ENCODE measurements around the gene MYADM.

The MYADM gene

DNA sequence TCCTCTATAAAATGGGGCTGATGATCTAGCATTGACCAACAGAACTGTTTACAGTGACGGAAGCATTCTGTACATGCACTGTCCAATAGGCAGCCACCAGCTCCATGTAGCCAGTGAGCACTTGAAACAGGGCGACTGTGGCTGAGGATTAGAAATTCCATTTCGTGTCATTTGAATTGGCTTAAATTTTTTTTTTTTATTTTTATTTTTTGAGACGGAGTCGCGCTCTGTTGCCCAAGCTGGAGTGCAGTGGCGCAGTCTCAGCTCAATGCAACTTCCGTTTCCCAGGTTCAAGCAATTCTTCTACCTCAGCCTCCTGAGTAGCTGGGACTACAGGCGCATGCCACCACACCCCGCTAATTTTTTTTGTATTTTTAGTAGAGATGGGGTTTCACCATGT lies 17.4 kb downstream of the MYADM start:
- no peak for DNase-seq (ENCODE audit: low spot score)

DNA sequence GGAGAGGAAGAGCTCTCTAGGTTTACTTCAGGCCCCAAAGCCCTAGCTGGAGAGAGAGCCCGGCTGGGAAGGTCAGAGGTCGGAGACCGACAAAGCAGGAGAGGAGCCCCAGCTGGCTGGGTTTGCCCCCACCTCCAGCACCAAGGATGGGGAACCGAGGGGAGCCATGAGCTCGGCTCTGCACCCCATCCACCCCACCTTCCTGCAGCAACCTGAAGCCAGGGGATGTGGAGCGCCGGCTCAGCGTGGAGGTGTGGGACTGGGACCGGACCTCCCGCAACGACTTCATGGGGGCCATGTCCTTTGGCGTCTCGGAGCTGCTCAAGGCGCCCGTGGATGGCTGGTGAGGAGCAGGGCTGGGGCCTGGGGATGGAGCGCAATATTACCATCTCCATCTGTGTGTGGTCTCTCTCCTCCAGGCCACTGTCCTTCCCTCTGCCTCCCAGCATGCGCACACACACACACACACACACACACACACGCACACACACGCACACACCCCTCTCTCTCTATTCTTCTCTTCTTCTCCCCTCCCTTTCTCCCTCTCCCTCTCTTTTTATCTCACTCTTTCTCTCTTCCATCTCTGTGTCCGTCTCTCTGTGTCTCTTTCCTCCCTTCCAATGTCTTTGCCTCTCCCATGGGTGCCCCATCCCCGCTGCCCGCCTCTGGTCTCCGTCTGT lies 24.8 kb downstream of the MYADM start:
- no peak for DNase-seq (ENCODE audit: low spot score)

DNA sequence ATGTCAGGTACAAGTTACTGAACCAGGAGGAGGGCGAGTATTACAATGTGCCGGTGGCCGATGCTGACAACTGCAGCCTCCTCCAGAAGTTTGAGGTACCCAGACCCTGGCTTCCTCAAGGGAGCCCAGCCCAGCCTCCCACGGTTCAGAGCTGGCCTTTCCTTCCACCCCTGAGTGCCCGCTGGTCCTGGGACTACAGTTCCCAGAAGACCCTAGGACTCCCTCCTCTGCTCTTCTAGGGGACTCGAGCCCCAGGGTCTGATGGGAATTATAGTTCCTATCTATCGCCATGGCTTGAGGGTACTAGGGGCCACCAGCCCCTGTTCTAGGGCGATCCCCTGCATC lies 25.3 kb downstream of the MYADM start:
- DNase-seq (ENCODE audit: low spot score), result no peak

DNA sequence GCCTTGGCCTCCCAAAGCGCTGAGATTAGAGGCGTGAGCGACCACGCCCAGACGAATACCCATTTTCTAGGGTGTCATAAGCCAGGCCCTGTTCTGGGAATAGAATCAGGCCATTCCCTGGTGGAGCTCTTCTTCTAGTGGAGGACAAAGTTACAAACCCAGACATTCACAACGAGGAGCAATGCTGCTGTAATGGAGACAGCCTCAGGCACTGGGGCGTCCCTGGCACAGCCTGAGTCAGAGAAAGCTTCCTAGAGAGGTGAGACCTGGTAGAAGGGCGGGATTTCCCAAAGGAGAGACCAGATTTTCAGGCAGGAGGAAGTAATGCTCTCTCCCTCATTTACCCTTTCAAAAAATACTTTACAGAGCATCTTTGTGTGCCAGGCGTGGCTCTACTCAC lies 27.0 kb downstream of the MYADM start:
- DNase-seq (ENCODE audit: low spot score), result no peak

DNA sequence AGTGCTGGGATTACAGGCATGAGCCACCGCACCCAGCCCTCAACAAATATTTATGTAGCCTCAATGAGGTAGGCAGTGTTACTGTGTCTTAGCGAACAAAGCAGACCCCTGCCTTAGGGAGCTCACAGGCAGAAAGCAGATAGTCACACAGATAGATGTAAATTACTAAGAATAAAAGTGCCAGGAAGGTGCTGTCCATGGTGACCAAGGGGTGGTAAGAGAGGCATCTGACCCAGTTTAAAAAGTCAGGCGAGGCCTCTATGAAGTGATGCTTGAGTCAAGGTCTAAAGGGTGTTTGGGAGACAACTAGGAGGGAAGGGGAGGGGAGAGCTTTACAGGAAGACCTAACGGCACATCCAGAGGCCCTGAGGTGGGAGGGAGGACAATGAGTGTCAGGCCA lies 29.0 kb downstream of the MYADM start:
- no peak for DNase-seq (ENCODE audit: low spot score)

DNA sequence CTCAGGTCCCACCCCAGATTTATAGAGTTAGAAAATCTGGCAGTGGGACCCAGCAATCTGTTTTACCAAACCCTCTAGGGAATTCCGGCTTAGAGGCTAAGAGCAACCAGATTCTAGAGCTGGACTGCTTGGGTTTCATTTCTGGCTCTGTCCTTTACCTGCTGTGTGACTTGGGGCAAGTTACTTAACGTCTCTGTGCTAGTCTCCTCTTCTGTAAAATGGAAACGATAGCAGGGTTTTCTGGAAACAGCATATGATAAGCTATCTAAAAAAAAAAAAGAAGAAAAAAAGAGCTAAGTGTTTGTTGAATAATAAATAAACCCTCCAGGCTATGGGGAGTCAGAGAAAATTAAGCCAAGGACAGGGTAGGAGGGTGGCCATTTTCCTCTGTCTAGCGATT lies 29.8 kb downstream of the MYADM start:
- no peak for DNase-seq (ENCODE audit: low spot score)

DNA sequence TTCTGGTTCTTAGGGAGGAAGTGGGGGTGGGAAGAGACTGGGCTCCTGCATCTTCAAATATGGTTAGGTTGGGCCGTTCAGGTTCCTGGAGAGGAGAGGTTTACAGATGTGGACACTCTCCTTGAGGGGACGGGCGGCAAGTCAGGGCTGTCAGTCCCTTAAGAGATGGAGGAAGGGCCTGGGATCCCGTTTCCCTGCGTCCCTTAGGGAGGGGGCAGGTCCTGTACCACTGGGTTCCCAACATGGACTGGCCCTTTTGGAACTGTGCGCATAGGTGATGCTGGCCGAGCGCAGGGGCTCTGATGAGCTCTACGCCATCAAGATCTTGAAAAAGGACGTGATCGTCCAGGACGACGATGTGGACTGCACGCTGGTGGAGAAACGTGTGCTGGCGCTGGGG lies 30.5 kb downstream of the MYADM start:
- DNase-seq (ENCODE audit: low spot score), result no peak

DNA sequence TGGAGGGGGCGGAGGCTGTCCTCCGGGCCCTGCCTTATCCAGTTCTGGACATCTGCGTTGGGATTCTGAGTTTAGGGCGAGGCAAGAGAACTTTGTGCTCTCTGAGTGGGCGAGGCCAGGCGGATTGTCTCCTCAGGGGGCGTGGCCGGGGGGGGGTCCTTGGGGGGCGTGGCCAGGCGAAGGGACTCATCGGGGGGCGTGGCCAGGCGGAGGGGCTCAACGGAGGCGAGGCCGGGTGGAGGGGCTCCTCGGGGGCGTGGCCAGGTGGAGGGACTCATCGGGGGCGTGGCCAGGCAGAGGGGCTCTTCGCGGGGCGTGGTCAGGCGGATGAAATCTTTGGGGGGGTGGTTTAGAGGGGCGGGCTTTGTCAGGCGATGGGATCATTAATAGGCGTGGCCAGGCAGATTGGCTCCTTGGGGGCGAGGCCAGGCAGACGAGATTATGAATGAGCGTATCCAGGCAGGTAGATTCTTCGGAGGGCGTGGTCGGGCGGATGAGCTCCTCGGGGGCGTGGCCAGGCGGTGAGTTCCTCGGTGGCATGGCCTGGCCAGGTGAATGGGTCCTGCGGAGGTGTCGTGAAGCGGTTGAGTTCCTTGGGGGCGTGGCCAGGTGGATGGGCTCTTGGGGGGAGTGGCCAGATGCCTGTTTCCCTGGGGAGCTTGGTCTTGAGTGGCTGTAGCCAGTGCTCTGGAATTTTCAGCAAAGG lies 31.1 kb downstream of the MYADM start:
- DNase-seq (ENCODE audit: low spot score), result no peak

DNA sequence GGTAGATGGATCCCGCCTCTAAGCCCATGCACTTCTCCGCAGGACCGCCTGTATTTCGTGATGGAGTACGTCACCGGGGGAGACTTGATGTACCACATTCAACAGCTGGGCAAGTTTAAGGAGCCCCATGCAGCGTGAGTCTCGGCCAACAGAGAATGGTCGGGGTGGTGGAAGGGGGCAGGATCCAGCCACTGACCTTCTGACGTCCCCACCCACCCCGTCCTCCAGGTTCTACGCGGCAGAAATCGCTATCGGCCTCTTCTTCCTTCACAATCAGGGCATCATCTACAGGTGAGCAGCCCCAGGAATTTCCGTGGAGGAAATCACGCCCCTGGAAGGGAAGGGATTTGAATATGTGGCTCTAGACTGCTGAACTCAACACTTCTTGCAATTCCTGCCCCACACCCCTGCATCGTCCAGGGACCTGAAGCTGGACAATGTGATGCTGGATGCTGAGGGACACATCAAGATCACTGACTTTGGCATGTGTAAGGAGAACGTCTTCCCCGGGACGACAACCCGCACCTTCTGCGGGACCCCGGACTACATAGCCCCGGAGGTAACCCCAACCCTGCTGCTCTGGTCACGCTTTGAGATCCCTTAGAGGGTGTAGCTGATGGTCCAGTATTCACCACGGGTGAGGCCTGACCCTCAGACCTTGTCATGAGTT lies 32.6 kb downstream of the MYADM start:
- no peak for DNase-seq (ENCODE audit: low spot score)

DNA sequence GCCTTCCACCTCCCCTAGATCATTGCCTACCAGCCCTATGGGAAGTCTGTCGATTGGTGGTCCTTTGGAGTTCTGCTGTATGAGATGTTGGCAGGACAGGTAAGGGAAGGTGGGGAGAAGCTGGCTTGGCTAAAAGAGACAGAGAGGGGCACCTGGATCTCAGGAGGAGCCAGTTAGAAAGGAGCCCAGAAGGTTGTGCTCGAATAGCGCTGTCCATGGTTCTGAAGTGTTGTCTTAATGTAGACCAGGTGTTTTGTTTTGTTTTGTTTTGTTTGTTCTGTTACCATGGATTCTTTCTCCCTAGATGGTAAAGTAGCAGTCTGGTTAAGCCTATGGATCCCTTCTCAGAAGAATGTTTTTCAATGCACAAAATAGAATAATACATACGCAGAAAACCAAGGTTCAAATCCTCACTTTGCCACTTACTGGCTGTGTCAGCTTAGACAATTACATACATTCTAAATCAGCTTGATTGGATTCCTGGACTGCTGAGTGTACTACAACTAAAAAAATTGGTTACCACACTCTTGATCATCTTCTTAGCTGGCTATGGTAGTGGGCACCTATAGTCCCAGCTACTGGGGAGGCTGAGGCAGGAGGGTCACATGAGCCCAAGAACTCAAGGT lies 35.5 kb downstream of the MYADM start:
- peak; percentile 40 for DNase-seq (ENCODE audit: low spot score)

DNA sequence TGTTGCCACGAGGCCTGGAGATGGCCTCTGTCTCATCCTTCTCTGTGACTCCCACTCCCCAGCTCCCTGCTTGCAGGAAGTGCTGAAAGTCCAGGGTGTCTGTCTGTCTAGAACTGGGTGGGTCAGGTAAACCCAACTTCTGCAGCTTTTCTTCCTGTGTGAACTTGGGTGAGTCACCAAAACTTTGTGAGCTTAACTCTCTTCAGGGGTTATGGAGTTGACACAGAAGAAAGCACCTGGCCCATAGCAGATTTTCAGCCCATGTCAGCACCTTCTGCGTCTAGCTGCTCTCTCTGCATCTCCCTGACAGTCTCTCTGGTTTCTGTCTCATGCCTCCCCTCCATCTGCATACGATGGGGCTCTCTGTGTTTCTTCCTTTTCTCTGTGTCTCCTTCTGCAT lies 37.2 kb downstream of the MYADM start:
- no peak for DNase-seq (ENCODE audit: low spot score)

DNA sequence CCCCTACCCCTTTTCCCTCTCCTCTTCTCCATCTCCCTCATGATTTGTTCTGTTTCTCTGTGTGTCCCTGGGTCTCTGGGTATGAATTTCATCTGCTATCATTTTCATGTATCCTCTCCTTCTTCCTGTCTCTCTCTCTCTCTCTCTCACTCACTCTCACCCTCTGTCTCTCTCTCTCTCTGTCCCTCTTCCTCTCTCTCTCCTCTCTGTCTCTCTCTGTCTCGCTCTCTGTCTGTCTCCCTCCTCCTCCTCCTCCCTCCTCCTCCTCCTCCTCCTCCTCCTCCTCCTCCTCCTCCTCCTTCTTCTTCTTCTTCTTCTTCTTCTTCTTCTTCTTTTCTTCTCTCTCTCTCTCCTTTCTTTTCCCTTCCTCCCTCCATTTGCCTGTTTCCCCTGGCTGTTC lies 38.1 kb downstream of the MYADM start:
- DNase-seq (ENCODE audit: low spot score), result no peak

DNA sequence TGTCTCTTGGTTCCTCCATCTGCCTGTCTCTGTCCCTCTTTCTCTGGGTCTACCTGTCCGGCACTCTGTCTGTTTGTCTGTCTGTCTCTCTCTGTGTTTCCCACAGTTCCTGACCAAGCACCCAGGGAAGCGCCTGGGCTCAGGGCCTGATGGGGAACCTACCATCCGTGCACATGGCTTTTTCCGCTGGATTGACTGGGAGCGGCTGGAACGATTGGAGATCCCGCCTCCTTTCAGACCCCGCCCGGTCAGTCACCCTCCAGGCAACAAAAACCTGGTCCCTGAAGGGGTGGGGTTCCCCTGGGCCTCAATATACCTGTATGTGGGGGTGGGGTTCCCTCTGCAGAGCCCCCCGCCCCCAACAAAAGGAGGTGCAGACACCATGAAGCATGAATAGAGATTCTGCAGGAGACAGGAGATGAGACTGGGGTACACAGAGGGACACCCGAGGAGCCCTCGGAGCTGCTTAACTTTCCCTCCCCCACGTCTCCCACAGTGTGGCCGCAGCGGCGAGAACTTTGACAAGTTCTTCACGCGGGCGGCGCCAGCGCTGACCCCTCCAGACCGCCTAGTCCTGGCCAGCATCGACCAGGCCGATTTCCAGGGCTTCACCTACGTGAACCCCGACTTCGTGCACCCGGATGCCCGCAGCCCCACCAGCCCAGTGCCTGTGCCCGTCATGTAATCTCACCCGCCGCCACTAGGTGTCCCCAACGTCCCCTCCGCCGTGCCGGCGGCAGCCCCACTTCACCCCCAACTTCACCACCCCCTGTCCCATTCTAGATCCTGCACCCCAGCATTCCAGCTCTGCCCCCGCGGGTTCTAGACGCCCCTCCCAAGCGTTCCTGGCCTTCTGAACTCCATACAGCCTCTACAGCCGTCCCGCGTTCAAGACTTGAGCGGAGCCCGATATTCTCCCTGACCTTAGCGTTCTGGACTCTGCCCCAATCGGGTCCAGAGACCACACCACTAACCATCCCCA lies 38.8 kb downstream of the MYADM start:
- DNase-seq (ENCODE audit: low spot score), result peak; percentile 79

DNA sequence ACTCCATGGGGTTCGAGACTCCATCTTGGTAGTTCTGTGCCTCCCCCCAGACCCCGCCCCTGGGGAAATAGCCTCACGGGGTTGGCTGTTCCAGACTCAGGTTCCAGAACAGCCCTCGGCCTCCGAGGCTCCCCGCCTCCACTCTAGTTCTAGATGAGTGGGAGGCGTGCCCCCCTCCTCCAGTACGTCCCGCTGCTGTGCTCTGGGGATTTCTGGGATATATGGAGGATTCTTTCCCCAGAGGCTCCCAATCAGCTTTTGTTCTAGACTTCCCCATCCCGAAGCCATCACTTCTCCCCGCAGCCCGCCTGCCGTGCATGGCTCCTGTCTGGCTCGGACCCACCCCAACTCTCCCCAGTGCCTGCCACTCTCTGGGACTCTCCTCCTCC lies 39.5 kb downstream of the MYADM start:
- no peak for DNase-seq (ENCODE audit: low spot score)

DNA sequence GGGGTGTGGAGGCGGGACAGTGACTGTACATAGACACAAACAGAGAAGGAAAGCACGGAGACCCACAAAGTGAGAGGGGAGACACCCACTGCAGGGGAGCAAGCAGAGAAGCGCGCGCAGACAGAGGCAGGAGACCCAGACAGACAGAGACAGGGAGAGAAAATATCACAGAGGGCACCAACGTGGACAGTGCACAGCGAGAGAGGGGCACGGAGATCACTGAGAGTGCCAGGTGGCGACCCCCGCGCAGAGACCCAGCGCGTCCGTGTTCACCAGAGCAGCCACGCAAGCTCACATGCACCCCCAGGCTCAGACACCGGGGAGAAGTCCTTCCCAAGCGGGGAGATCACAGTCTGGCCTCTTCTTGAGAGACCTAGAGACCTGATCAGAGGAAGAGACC lies 40.0 kb downstream of the MYADM start:
- DNase-seq (ENCODE audit: low spot score), result no peak

DNA sequence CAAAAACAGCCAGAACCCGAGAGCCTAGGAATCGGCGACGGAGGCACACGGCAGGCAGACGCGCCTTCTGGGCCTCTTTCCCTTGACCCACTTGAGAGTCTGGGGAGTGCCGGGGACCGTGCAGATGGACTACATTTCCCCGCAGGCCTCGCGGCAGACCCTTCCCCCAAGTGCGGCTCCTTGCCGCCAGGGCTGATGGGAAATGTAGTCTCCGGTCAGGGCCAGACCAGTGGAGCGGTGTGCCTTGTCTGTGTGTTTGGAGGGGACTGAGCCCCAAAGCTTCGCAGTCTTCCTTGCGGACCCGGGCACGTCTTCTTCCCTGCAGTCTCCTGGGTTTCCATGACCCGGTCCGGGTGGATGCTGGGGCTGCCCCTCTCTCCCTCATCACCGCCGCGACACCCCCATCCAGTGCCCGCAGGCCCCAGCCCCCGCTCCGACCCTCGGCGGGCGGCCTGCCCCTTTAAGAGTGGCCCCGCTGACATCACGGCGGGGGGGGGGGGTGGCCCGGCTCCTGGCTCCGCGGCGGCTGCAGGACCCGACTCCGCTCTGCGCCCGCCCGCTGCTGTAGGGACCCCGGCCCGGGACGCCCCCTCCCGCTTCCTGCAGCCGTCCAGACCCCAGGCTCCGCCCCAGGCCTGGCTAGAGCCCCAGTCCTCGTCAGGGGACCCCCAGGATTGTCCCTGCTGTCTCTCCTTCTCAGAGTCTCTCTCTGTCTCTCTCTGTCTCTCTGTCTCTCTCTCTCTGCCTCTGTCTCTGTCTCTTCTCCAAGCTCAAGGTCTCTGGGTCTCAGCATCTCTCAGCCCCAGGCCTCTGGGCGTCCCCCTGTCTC lies 40.6 kb downstream of the MYADM start:
- peak; percentile 56 for DNase-seq (ENCODE audit: low spot score)

DNA sequence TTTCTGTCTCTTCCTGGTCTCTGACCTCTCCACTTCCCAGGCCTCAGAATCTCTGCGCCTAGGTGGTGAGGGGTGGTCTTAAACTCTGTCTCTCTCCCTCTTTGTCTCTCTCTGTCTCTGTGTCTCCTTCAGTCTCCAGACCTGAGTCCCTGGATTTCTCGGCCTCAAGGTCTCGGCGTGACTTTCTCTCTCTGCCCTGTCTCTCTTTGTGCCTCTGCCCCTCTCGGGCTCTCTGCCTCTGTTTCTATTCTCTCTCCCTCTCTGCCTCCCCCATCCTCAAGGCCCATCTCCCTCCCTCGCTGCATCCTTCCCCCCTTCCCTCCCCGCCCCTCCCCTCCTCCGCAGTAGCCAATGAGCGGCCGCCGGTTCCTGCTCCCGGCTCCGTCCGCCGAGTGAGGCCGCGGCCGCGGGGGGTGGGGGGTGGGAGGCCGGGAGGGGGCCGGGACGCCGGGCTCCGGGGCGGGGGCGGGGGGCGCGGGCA lies 41.3 kb downstream of the MYADM start, which contains the start of gene CACNG7:
TSS of gene CACNG7 (plus strand) at position 344 of the 481 bp plus-strand sequence. CDS start 3,554 bp downstream, outside the sequence.
- no peak for DNase-seq (ENCODE audit: low spot score)

DNA sequence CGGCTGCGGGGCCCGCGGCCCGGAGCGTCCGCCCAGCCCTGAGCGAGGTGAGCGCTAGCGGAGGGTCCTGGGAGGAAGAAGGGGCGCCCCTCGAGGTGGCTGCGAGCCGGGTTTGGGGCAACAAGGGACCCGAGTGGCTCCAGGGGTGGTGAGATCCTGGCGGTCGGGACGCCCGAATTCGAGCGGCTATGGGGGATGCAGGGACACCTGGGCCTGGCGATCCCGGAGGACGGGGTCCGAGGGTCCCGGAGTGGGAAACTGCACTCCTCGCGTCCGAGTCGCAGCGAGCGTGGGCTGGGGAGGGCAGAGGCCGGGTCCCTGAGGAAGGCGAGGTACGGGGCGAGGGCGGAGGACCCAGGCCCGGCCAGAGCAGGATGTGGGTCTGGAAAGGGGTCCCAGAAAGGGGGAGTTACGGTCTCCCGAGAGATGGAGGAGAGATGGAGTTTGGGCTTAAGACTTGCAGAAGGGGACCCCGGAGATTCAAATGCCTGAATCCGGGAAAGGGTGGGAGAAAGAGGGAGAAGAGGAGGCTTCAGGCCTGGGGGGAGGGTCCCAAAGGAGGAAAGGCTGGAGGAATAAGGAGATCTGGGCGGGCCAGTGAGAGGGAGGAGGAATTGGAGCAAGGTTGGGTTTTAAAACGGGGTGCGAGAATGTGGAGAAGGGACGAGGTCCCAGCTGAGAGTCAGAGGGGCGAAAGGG lies 41.9 kb downstream of the MYADM start:
- no peak for DNase-seq (ENCODE audit: low spot score)

DNA sequence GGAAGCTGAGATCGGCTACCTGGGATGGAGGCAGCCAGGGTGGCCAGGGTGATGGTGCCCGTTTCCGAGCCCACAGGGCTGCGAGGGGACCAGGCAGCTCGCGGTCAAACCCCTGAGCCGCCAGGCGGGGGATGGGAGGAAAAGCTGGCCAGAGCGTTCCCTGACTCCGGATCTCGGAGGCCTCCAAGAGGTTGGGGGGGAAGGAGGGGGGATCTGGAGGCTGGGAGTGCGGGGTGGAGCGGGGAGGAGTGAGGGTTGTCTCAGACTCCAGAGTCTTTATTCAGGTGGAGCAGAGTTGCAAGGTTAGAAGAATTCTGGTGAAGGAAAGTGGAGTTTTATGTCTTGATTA lies 42.5 kb downstream of the MYADM start:
- DNase-seq (ENCODE audit: low spot score), result no peak

DNA sequence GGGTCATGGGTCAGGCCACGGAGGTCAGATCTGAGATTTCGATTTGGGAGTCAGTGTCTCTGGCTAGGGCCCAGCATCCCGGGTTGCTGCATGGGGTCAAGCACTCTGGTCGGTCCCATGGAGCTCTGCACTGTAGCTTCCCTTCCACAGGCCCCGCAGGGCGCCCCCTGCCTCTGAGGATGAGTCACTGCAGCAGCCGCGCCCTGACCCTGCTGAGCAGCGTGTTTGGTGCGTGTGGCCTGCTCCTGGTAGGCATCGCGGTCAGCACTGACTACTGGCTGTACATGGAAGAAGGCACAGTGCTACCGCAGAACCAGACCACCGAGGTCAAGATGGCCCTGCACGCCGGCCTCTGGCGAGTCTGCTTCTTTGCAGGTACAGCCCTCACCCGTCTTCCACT lies 45.0 kb downstream of the MYADM start:
- DNase-seq (ENCODE audit: low spot score), result no peak

Data from AG08395 (cell line).